Panc1 (cell line): ENCODE results near the gene KDM2B. TPM values are rescaled to one million over a fixed set of nuclear protein-coding genes. Genes with fewer than 3 reads are reported as not detected.
A peak's percentile ranks its signal among the peaks of the same experiment; 100 is the strongest.

Experiments
- ATAC-seq: fragments of 200-7000 bp; cut with Tn5 transposase; 2 replicates; pipeline ENCODE4 v1.9.1; 2020; ENCODE audit warnings: mild to moderate bottlenecking, moderate library complexity
- BruUV-seq: library from RNA; stranded (reverse); fragments of 400-500 nt; replicated peaks from 2 replicates; lab custom pipeline; 2021; lab: Mats Ljungman, UMichigan
- CTCF ChIA-PET: fragments of 300-600 bp; sonication (Branson Sonifier 250); formaldehyde crosslinking; loops from one replicate; lab custom pipeline; 2022; ENCODE audit warnings: antibody characterized with exemption; lab: Charles Lee
- POLR2A ChIA-PET: fragments of 300-600 bp; sonication (Branson Sonifier 250); formaldehyde crosslinking; loops from one replicate; lab custom pipeline; 2022; ENCODE audit warnings: antibody characterized with exemption; lab: Charles Lee
- DNase-seq: peaks from one replicate; pipeline ENCODE4 v3.0.0-alpha.2; 2010; ENCODE audit warnings: low read depth, low spot score
- H3K27ac ChIP-seq: 2 replicates; pipeline ENCODE4 v1.5.1; 2011; ENCODE audit warnings: mild to moderate bottlenecking, low read length, inconsistent platforms
- H3K27me3 ChIP-seq: fragments of 200-500 bp; sonication (Bioruptor generic); 2 replicates; pipeline ENCODE4 v1.6.0; 2014; ENCODE audit warnings: low read length, inconsistent platforms; ENCODE audit not compliant: control insufficient read depth, insufficient read depth
- H3K36me3 ChIP-seq: fragments of 200-500 bp; sonication (Bioruptor generic); 2 replicates; pipeline ENCODE4 v1.5.1; 2014; ENCODE audit warnings: inconsistent platforms, mild to moderate bottlenecking, low read length, moderate library complexity; ENCODE audit not compliant: control insufficient read depth, insufficient read depth
- H3K4me1 ChIP-seq: 2 replicates; pipeline ENCODE4 v1.5.1; 2011; ENCODE audit warnings: inconsistent platforms, mild to moderate bottlenecking, low read length, moderate library complexity; ENCODE audit not compliant: control insufficient read depth, insufficient read depth
- H3K4me3 ChIP-seq, 2 experiments: 2 replicates each; pipeline ENCODE4 v1.5.1; 2011 to 2012; ENCODE audit warnings: low read depth in 2 of 2, low read length in 2 of 2, mild to moderate bottlenecking in 2 of 2, inconsistent platforms in 1 of 2, moderate library complexity in 1 of 2
- H3K9me3 ChIP-seq: fragments of 200-500 bp; sonication (Bioruptor generic); 2 replicates; pipeline ENCODE4 v1.5.1; 2014; ENCODE audit warnings: low read depth, mild to moderate bottlenecking, inconsistent platforms, low read length, moderate library complexity; ENCODE audit not compliant: control insufficient read depth, insufficient read depth
- POLR2AphosphoS5 ChIP-seq: IDR thresholded peaks from 2 replicates; pipeline ENCODE4 v1.6.1; 2012; ENCODE audit warnings: mild to moderate bottlenecking, low read depth, low read length, moderate library complexity
- SIN3A ChIP-seq: IDR thresholded peaks from 2 replicates; pipeline ENCODE4 v1.6.1; 2012; ENCODE audit warnings: low read depth, mild to moderate bottlenecking, low read length, moderate library complexity, borderline replicate concordance; ENCODE audit not compliant: insufficient read depth
- TCF7L2 ChIP-seq: IDR thresholded peaks from 2 replicates; pipeline ENCODE4 v1.6.1; 2011; ENCODE audit warnings: mild to moderate bottlenecking, low read depth, low read length, inconsistent platforms
- in situ Hi-C: cut with HindIII; loops from 2 replicates; pipeline ENCODE4 v1.10.0; 2016; ENCODE audit warnings: low sequenced_read_pairs, low pct_unique_long_range_greater_than_20kb
- intact Hi-C: fragments of 100-400 bp; cut with micrococcal nuclease; formaldehyde crosslinking; loops from one replicate; pipeline ENCODE4 v1.10.0; 2022; ENCODE audit not compliant: unreplicated experiment
- total RNA-seq: library from RNA; stranded (reverse); gene quantifications from one replicate; pipeline ENCODE4 v1.2.1, GENCODE V29; 2021; ENCODE audit not compliant: unreplicated experiment
- TF ChIP-seq, protein P1 (sequence below): fragments of 450-650 bp; IDR thresholded peaks from 2 replicates; pipeline ENCODE4 v1.5.1; 2017; ENCODE audit warnings: mild to moderate bottlenecking
- TF ChIP-seq, protein P2 (sequence below), 2 experiments: IDR thresholded peaks; 2 replicates each; pipeline ENCODE4 v1.6.1; 2011 to 2012; ENCODE audit warnings: low read depth in 2 of 2, control low read depth in 1 of 2, low read length in 1 of 2, mild to moderate bottlenecking in 1 of 2, moderate library complexity in 1 of 2; ENCODE audit not compliant: insufficient read depth in 1 of 2

The KDM2B gene
- total RNA-seq, 1 experiment from 2014 or later: 27.5 TPM

DNA sequence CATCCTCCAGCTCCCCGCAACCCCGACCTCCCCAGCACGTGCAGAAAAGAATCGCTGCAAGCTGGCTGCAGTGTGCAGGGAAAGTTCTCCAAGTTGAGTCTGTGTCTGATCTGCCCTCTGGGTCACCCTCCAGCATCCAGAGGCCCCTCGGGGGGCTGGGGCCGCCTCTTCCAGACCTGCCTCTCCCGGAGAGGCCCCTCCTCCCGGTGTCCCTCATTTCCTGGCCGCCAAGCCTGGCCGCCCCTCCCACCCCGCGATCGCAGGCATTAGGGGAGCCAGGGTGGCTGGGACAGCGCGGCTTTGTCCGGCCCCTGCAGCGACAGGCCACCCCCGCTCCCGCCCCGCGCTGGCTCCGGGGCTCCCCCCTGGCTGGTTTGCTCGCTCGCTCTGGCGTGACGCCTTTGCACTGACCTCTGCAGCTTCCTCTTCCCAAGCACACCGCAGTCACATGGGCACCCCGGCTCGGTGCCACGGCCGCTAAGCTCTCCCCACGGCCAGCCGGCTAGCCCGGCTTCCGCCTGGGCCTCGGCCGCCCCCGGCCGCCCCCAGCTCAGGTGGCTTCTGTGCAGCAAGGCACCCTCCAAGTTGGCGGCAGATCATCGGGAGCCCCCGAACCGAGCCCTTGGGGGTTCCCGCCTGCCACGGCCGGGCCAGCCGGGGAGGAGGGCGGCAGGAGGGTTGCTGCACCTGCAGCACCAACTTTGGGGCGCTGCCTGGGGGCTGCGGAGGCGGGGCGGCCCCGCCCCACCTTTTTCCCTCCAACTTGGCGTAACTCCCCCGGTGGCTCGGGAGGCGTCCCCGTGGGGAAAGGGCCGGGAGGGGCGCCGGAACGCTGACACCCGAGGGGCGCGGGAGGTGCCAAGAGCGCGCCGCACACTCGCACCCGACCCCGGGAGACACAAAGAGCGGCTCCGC lies 43.7 kb downstream of the KDM2B start:
- POLR2A ChIA-PET: interaction anchor here (0.6 kb wide), 2 partner anchors 8 to 20 kb away, joined by 3 to 7 read pairs; no protein-coding TSS in a partner anchor
- intact Hi-C loops: no loop called here

DNA sequence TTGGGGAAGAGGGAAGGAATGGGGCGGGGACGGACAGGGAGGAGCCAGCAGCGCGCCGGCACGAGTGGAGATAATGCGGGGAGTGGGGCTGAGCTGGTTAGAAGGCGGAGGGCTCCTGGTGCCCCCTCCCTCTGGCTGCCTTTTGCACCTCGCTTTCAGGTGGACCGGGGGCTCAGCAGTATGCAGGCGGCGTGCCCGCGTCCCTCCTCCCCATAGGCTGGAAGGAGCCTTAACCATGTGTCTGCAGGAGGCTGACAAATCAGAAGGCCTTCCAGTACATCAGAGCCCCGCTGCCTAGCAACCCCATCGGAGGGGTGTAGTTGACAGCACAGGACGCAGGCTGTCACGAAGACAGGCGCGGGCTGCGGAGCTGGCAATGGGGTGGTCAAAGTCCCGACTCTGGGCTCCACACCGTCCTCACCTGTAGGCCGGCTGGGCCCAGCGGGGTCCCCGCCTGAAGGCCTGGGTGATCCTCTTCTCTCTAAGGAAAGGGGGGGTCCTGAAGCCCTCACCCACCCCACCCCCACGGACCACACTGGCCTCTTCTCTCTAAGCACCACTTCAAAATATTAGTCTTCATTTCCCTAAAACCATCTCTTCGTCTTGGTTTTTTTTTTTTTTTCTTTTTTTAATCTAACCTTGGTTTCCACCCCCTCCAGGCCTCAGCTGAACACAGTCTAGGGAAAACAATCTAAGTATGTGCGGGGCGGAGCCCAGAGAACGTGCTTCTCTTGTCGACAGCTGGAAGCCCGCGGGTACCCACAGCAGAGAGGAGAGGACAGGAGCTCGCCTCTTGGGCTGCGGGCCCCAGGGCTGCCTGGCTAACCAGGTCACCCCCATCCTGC lies 44.5 kb downstream of the KDM2B start:
- ChIA-PET POLR2A (interaction anchor here (0.6 kb wide), 2 partner anchors 9 to 21 kb away, joined by 3 to 7 read pairs; no protein-coding TSS in a partner anchor), CTCF (no interaction called here)
- Histone ChIP-seq H3K27me3 (no peaks in the 10 kb centered on the region), H3K36me3 (no peaks in the 10 kb centered on the region), H3K27ac (0 out of 2 replicates have a peak overlapping the region, but pooled peaks have one; percentile 36), H3K9me3 (no peaks in the 10 kb centered on the region), H3K4me1 (peaks cover 10% of the 10 kb centered on the region; the same call in 1 of the 2 replicates), H3K4me3 (peak overlapping the region; percentile 48 to 54)
- intact Hi-C loops (no loop called here), in situ Hi-C loops (no loop called here)
- DNase-seq: no peak
- no TSS peak for BruUV-seq
- TF ChIP-seq, protein P1, sequence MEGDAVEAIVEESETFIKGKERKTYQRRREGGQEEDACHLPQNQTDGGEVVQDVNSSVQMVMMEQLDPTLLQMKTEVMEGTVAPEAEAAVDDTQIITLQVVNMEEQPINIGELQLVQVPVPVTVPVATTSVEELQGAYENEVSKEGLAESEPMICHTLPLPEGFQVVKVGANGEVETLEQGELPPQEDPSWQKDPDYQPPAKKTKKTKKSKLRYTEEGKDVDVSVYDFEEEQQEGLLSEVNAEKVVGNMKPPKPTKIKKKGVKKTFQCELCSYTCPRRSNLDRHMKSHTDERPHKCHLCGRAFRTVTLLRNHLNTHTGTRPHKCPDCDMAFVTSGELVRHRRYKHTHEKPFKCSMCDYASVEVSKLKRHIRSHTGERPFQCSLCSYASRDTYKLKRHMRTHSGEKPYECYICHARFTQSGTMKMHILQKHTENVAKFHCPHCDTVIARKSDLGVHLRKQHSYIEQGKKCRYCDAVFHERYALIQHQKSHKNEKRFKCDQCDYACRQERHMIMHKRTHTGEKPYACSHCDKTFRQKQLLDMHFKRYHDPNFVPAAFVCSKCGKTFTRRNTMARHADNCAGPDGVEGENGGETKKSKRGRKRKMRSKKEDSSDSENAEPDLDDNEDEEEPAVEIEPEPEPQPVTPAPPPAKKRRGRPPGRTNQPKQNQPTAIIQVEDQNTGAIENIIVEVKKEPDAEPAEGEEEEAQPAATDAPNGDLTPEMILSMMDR: no peak
- 0 out of 2 replicates have a peak, but pooled peaks have one; percentile 45 for TF ChIP-seq SIN3A
- TF ChIP-seq, protein P2, sequence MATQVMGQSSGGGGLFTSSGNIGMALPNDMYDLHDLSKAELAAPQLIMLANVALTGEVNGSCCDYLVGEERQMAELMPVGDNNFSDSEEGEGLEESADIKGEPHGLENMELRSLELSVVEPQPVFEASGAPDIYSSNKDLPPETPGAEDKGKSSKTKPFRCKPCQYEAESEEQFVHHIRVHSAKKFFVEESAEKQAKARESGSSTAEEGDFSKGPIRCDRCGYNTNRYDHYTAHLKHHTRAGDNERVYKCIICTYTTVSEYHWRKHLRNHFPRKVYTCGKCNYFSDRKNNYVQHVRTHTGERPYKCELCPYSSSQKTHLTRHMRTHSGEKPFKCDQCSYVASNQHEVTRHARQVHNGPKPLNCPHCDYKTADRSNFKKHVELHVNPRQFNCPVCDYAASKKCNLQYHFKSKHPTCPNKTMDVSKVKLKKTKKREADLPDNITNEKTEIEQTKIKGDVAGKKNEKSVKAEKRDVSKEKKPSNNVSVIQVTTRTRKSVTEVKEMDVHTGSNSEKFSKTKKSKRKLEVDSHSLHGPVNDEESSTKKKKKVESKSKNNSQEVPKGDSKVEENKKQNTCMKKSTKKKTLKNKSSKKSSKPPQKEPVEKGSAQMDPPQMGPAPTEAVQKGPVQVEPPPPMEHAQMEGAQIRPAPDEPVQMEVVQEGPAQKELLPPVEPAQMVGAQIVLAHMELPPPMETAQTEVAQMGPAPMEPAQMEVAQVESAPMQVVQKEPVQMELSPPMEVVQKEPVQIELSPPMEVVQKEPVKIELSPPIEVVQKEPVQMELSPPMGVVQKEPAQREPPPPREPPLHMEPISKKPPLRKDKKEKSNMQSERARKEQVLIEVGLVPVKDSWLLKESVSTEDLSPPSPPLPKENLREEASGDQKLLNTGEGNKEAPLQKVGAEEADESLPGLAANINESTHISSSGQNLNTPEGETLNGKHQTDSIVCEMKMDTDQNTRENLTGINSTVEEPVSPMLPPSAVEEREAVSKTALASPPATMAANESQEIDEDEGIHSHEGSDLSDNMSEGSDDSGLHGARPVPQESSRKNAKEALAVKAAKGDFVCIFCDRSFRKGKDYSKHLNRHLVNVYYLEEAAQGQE (IDR thresholded peaks at IDR 0.05; ENCODE audit: insufficient read depth in 1 of 2, low read depth in 2 of 2, low read length in 1 of 2): no peak
- TF ChIP-seq TCF7L2: no peak
- no peak for TF ChIP-seq POLR2AphosphoS5
- ATAC-seq: peak; percentile 86

More for the DNA sequence above, 43.7 kb downstream of the KDM2B start:
- 0 out of 2 replicates have a peak overlapping the region, but pooled peaks have one; percentile 36 for H3K27ac ChIP-seq
- TF ChIP-seq, protein P1: no peak
- TF ChIP-seq POLR2AphosphoS5 (no peak), SIN3A (0 out of 2 replicates have a peak, but pooled peaks have one; percentile 26)
- TF ChIP-seq, protein P2 (IDR thresholded peaks at IDR 0.05; ENCODE audit: insufficient read depth in 1 of 2, low read depth in 2 of 2, low read length in 1 of 2): no peak
- in situ Hi-C loops: no loop called here
- BruUV-seq: no TSS peak
- H3K4me1 ChIP-seq: peaks cover 10% of the 10 kb centered on the region; the same call in 1 of the 2 replicates
- ATAC-seq: peak; percentile 80
- no peaks in the 10 kb centered on the region for H3K36me3 ChIP-seq
- H3K9me3 ChIP-seq: no peaks in the 10 kb centered on the region
- DNase-seq: no peak
- CTCF ChIA-PET: no interaction called here
- H3K27me3 ChIP-seq: no peaks in the 10 kb centered on the region
- H3K4me3 ChIP-seq: peak overlapping the region; percentile 48 to 54
